Epithelial cell of esophagus (primary cell): ENCODE results near the gene MYOZ1.

Experiments
- DNase-seq: peaks from one replicate; pipeline ENCODE4 v3.0.0; 2010; ENCODE audit warnings: low read depth
- H3K4me3 ChIP-seq: 2 replicates; pipeline ENCODE4 v1.5.1; 2011; ENCODE audit warnings: mild to moderate bottlenecking, low read length, control low read depth
- CTCF ChIP-seq: IDR thresholded peaks from 2 replicates; pipeline ENCODE4 v1.5.1; 2011; ENCODE audit warnings: low read depth, mild to moderate bottlenecking, low read length, control low read depth, inconsistent platforms; ENCODE audit not compliant: insufficient read depth; ENCODE audit errors: missing control alignments

The MYOZ1 gene

GRCh38 chr10:73589563-73590126 is 51.6 kb downstream of the MYOZ1 start:
- H3K4me3 ChIP-seq = no peak overlapping the region
- no peak for TF ChIP-seq CTCF
- DNase-seq = peak; percentile 64

- no peak for TF ChIP-seq CTCF
- H3K4me3 ChIP-seq = no peak overlapping the region
- peak; percentile 40 for DNase-seq
These were observed 52.6 kb downstream of the MYOZ1 start for GRCh38 chr10:73588656-73589055.

- H3K4me3 ChIP-seq = no peak overlapping the region
- TF ChIP-seq CTCF = no peak
- DNase-seq = peak; percentile 61
These were observed 54.7 kb downstream of the MYOZ1 start for GRCh38 chr10:73586583-73586984.

GRCh38 chr10:73585327-73585726 is 55.9 kb downstream of the MYOZ1 start:
- DNase-seq = peak; percentile 76
- TF ChIP-seq CTCF = no peak

GRCh38 chr10:73584737-73585136 is 56.5 kb downstream of the MYOZ1 start:
- no peak overlapping the region for H3K4me3 ChIP-seq
- no peak for DNase-seq

More at GRCh38 chr10:73585327-73585726, 55.9 kb downstream of the MYOZ1 start:
- no peak overlapping the region for H3K4me3 ChIP-seq

GRCh38 chr10:73581918-73582317 is 59.4 kb downstream of the MYOZ1 start:
- no peak for TF ChIP-seq CTCF
- no peak for DNase-seq
- no peak overlapping the region for H3K4me3 ChIP-seq

More at GRCh38 chr10:73584737-73585136, 56.5 kb downstream of the MYOZ1 start:
- no peak for TF ChIP-seq CTCF
